SK-N-SH treated with all-trans-retinoic acid at 6 μM for 48 hours (cell line): ENCODE results near the gene STT3B.

Source experiments
- ATAC-seq: fragments of 200-7000 bp; cut with Tn5 transposase; 3 replicates; pipeline ENCODE4 v1.9.1; 2020; ENCODE audit warnings: mild to moderate bottlenecking, moderate library complexity
- ARNTL ChIP-seq: fragments of 450-650 bp; formaldehyde crosslinking; IDR thresholded peaks from 2 replicates; pipeline ENCODE4 v1.5.0; 2020; ENCODE audit warnings: low read depth, mild to moderate bottlenecking, moderate library complexity, borderline replicate concordance
- BACH2 ChIP-seq: fragments of 250-450 bp; sonication (Bioruptor Pico); IDR thresholded peaks from 2 replicates; pipeline ENCODE4 v1.9.0; 2021; ENCODE audit warnings: mild to moderate bottlenecking, borderline replicate concordance
- ESRRG ChIP-seq: fragments of 250-450 bp; sonication (Bioruptor Pico); IDR thresholded peaks from 2 replicates; pipeline ENCODE4 v1.6.1; 2021; ENCODE audit warnings: mild to moderate bottlenecking
- GLIS3 ChIP-seq: fragments of 250-450 bp; sonication (Bioruptor Pico); IDR thresholded peaks from 2 replicates; pipeline ENCODE4 v1.5.0; 2020; ENCODE audit warnings: mild to moderate bottlenecking, moderate library complexity
- ISL1 ChIP-seq: fragments of 250-450 bp; sonication (Bioruptor Pico); IDR thresholded peaks from 2 replicates; pipeline ENCODE4 v2.1.2; 2022; ENCODE audit warnings: mild to moderate bottlenecking, moderate library complexity
- OSR1 ChIP-seq: fragments of 250-450 bp; sonication (Bioruptor Pico); IDR thresholded peaks from 2 replicates; pipeline ENCODE4 v1.8.0; 2022; ENCODE audit warnings: moderate library complexity, mild to moderate bottlenecking, inconsistent platforms
- PPARA ChIP-seq: fragments of 250-450 bp; sonication (Bioruptor Pico); IDR thresholded peaks from 2 replicates; pipeline ENCODE4 v1.5.0; 2020; ENCODE audit warnings: mild to moderate bottlenecking, borderline replicate concordance
- RARB ChIP-seq: fragments of 250-450 bp; sonication (Bioruptor Pico); IDR thresholded peaks from 2 replicates; pipeline ENCODE4 v1.8.0; 2021; ENCODE audit warnings: mild to moderate bottlenecking, moderate library complexity
- SNAI2 ChIP-seq: fragments of 250-450 bp; sonication (Bioruptor Pico); IDR thresholded peaks from 2 replicates; pipeline ENCODE4 v1.5.0; 2020; ENCODE audit warnings: mild to moderate bottlenecking, moderate library complexity
- TCF4 ChIP-seq: fragments of 250-450 bp; sonication (Bioruptor Pico); IDR thresholded peaks from 2 replicates; pipeline ENCODE4 v1.8.0; 2021; ENCODE audit warnings: mild to moderate bottlenecking, moderate library complexity, borderline replicate concordance
- TOX ChIP-seq: fragments of 250-450 bp; sonication (Bioruptor Pico); IDR thresholded peaks from 2 replicates; pipeline ENCODE4 v1.8.0; 2021; ENCODE audit warnings: mild to moderate bottlenecking, moderate library complexity, borderline replicate concordance
- ZC3H10 ChIP-seq: fragments of 250-450 bp; sonication (Bioruptor Pico); IDR thresholded peaks from 2 replicates; pipeline ENCODE4 v1.5.1; 2021; ENCODE audit warnings: mild to moderate bottlenecking, moderate library complexity
- ZFP3 ChIP-seq: fragments of 250-450 bp; sonication (Bioruptor Pico); IDR thresholded peaks from 2 replicates; pipeline ENCODE4 v1.5.0; 2020; ENCODE audit warnings: mild to moderate bottlenecking, moderate library complexity
- ZFP30 ChIP-seq: fragments of 450-650 bp; formaldehyde crosslinking; IDR thresholded peaks from 2 replicates; pipeline ENCODE4 v1.5.0; 2022; ENCODE audit warnings: mild to moderate bottlenecking, moderate library complexity
- ZNF70 ChIP-seq: fragments of 450-650 bp; formaldehyde crosslinking; IDR thresholded peaks from 2 replicates; pipeline ENCODE4 v1.5.0; 2020; ENCODE audit warnings: mild to moderate bottlenecking, moderate library complexity
- ZNF8 ChIP-seq: fragments of 450-650 bp; formaldehyde crosslinking; IDR thresholded peaks from 2 replicates; pipeline ENCODE4 v1.5.0; 2020; ENCODE audit warnings: mild to moderate bottlenecking, moderate library complexity
- TF ChIP-seq, protein P1 (sequence below): fragments of 250-450 bp; sonication (Bioruptor Pico); IDR thresholded peaks from 2 replicates; pipeline ENCODE4 v1.5.1; 2021; ENCODE audit warnings: mild to moderate bottlenecking, moderate library complexity
- TF ChIP-seq, protein P2 (sequence below): fragments of 250-450 bp; sonication (Bioruptor Pico); IDR thresholded peaks from 2 replicates; pipeline ENCODE4 v1.5.1; 2020; ENCODE audit warnings: low read depth, mild to moderate bottlenecking, moderate library complexity
- TF ChIP-seq, protein P3 (sequence below): fragments of 250-450 bp; sonication (Bioruptor Pico); IDR thresholded peaks from 2 replicates; pipeline ENCODE4 v1.8.0; 2021; ENCODE audit warnings: low read depth, mild to moderate bottlenecking, moderate library complexity, borderline replicate concordance

Gene STT3B

DNA sequence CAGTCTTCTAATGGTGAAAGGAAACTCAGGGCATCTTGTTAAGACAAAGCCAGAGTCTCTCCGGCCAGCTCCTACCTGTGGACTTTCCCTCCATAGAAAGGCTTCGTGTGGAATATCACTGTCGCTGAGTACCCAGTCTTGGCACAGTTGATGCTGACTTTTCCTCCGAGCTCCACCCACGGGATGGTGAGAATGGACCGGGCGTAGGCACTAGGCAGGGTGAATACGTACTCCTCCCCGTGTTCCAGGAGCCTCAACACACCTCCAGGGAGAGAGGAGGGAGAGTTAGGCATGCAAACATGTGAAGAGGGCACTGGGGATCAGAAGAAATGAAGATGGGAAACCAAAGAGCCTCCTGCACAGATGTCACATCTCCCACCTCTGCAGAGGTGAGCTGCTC lies 138.0 kb downstream of the STT3B start (continued):
- TF ChIP-seq RARB (CRISPR knock-in tag), result no peak
- TF ChIP-seq ISL1 (CRISPR knock-in tag), result no peak
- TF ChIP-seq ZNF8, result no peak

DNA sequence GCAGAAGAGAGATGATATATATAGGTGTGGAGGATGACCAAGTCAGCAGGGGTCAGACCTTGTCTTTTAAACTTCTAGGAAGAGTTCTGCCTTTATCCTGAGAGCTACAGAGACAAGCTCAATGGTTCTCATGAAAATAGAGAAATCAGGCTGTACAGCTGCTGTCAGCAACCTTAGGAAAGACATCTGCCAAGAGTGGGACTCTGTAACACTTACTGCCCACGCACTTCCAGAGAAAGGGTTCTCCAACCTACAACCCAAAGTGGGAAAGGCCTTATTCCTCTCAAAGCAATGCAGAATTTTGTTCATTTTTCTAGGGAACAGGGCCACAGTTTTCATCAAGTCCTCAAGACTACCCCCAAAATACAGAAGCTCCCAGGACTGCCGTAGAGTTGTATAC lies 138.7 kb downstream of the STT3B start:
- no peak for ATAC-seq
- TF ChIP-seq GLIS3 (CRISPR knock-in tag) (no peak), TOX (no peak), ISL1 (CRISPR knock-in tag) (no peak), ESRRG (CRISPR knock-in tag) (no peak), PPARA (CRISPR knock-in tag) (no peak), BACH2 (CRISPR knock-in tag) (no peak), ARNTL (CRISPR knock-in tag) (no peak), ZC3H10 (CRISPR knock-in tag) (no peak)
- TF ChIP-seq, protein P1, sequence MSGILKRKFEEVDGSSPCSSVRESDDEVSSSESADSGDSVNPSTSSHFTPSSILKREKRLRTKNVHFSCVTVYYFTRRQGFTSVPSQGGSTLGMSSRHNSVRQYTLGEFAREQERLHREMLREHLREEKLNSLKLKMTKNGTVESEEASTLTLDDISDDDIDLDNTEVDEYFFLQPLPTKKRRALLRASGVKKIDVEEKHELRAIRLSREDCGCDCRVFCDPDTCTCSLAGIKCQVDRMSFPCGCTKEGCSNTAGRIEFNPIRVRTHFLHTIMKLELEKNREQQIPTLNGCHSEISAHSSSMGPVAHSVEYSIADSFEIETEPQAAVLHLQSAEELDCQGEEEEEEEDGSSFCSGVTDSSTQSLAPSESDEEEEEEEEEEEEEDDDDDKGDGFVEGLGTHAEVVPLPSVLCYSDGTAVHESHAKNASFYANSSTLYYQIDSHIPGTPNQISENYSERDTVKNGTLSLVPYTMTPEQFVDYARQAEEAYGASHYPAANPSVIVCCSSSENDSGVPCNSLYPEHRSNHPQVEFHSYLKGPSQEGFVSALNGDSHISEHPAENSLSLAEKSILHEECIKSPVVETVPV, result no peak
- TF ChIP-seq, protein P2, sequence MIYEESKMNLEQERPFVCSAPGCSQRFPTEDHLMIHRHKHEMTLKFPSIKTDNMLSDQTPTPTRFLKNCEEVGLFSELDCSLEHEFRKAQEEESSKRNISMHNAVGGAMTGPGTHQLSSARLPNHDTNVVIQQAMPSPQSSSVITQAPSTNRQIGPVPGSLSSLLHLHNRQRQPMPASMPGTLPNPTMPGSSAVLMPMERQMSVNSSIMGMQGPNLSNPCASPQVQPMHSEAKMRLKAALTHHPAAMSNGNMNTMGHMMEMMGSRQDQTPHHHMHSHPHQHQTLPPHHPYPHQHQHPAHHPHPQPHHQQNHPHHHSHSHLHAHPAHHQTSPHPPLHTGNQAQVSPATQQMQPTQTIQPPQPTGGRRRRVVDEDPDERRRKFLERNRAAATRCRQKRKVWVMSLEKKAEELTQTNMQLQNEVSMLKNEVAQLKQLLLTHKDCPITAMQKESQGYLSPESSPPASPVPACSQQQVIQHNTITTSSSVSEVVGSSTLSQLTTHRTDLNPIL, result no peak

DNA sequence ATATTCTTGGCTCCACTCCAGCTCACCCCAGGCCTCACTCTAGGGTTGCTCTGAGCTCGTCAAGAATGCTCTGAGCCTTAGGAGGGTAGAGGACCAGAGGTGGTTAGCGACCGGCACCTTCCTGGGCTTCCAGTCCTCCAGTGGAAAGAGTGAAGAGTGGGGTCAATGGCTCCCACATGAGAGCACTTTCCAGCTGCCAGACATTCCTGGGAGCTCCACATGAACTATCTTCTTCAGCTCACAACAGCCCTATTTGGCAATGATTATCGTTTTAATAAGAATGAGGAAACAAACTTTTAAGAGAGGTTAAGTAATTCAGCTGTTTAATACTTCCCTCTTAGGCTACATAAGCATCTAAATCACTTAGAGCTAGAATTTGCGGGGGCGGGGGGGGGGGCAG lies 139.3 kb downstream of the STT3B start:
- no peak for ATAC-seq
- TF ChIP-seq SNAI2 (CRISPR knock-in tag) (no peak), ZNF70 (CRISPR knock-in tag) (no peak), PPARA (CRISPR knock-in tag) (no peak), ZNF8 (no peak), GLIS3 (CRISPR knock-in tag) (no peak), RARB (CRISPR knock-in tag) (no peak), TOX (no peak), TCF4 (CRISPR knock-in tag) (no peak), OSR1 (CRISPR knock-in tag) (no peak), ESRRG (CRISPR knock-in tag) (no peak), ZFP30 (CRISPR knock-in tag) (no peak), ZFP3 (CRISPR knock-in tag) (no peak)
- TF ChIP-seq, protein P2, result no peak
- TF ChIP-seq, protein P3, sequence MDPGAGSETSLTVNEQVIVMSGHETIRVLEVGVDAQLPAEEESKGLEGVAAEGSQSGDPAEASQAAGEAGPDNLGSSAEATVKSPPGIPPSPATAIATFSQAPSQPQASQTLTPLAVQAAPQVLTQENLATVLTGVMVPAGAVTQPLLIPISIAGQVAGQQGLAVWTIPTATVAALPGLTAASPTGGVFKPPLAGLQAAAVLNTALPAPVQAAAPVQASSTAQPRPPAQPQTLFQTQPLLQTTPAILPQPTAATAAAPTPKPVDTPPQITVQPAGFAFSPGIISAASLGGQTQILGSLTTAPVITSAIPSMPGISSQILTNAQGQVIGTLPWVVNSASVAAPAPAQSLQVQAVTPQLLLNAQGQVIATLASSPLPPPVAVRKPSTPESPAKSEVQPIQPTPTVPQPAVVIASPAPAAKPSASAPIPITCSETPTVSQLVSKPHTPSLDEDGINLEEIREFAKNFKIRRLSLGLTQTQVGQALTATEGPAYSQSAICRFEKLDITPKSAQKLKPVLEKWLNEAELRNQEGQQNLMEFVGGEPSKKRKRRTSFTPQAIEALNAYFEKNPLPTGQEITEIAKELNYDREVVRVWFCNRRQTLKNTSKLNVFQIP (CRISPR knock-in tag), result no peak
- TF ChIP-seq, protein P1, result no peak

DNA sequence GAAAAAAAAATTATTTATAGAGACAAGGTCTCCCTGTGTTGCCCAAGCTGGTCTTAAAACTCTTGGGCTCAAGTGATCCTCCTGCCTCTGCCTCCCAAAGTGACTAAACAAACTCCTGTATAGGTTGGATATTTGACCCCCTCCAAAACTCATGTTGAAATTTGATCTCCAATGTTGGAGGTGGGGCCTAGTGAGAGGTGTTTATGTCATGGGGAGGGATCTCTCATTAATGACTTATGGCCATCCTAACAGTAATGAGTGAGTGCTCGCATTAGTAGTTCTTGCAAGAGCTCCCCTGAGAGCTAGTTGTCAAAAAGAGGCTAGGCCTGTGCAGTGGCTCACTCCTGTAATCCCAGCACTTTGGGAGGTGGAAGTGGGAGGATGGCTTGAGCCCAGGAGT lies 141.2 kb downstream of the STT3B start:
- no peak for ATAC-seq
- TF ChIP-seq GLIS3 (CRISPR knock-in tag), result no peak

DNA sequence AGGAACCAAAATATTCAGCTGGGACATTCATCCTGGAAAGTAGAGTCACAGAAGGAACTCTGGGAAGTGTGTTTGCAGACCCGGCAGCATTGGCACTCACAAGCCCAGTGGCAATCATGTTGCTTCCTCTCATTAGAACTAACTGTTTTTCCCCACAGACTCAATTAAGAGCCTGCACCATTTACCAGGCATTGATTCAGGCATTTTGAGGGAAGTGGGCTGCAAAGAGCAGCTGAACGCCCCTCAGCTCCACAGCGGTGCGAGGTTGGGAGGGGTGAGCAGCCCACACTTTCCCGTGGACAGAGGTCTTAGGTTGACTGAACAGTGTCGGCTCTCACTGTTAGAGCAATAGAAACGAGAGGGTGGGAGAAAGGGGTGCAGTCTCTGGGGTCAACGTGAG lies 143.8 kb downstream of the STT3B start:
- no peak for ATAC-seq
- TF ChIP-seq TCF4 (CRISPR knock-in tag) (no peak), ZC3H10 (CRISPR knock-in tag) (no peak), ESRRG (CRISPR knock-in tag) (no peak), RARB (CRISPR knock-in tag) (no peak), TOX (no peak), SNAI2 (CRISPR knock-in tag) (no peak)
- TF ChIP-seq, protein P3 (CRISPR knock-in tag), result no peak
- TF ChIP-seq, protein P1, result no peak
- TF ChIP-seq, protein P2, result no peak
